Medulla oblongata (tissue), 1 donor: ENCODE measurements around the gene TREML1.
"Not testable (repeated sequence)": the region's sequence is repeated elsewhere in the genome, so short reads cannot be mapped to it uniquely, and the experiment has no call there.

Source experiments
- DNase-seq: peaks from one replicate; pipeline ENCODE4 v3.0.0-alpha.2; 2015; ENCODE audit errors: extremely low spot score

The TREML1 gene

GRCh38 chr6:41150671-41151070 lies 3.5 kb downstream of the TREML1 start:
- DNase-seq, result no peak

GRCh38 chr6:41147917-41148316 lies 6.2 kb downstream of the TREML1 start:
- DNase-seq, result no peak

GRCh38 chr6:41136911-41137310 lies 17.2 kb downstream of the TREML1 start:
- DNase-seq, result no peak

- DNase-seq, result no peak
These were observed 18.9 kb downstream of the TREML1 start for GRCh38 chr6:41135062-41135832.

GRCh38 chr6:41132254-41132653 lies 21.9 kb downstream of the TREML1 start:
- DNase-seq, result no peak

- DNase-seq, result no peak
These were observed 28.9 kb downstream of the TREML1 start for GRCh38 chr6:41125282-41125681.

- no peak for DNase-seq
These were observed 31.2 kb downstream of the TREML1 start for GRCh38 chr6:41122918-41123317.

GRCh38 chr6:41122373-41122772 lies 31.8 kb downstream of the TREML1 start:
- DNase-seq, result no peak

GRCh38 chr6:41120058-41120457 lies 34.1 kb downstream of the TREML1 start:
- no peak for DNase-seq

GRCh38 chr6:41119508-41119907 lies 34.6 kb downstream of the TREML1 start:
- DNase-seq, result no peak

- not testable (repeated sequence) for DNase-seq
These were observed 39.1 kb downstream of the TREML1 start for GRCh38 chr6:41115027-41115426.

- DNase-seq, result no peak
These were observed 43.1 kb downstream of the TREML1 start for GRCh38 chr6:41111017-41111416.

- DNase-seq, result no peak
These were observed 50.3 kb downstream of the TREML1 start for GRCh38 chr6:41103847-41104246.

GRCh38 chr6:41100871-41101287 lies 53.3 kb downstream of the TREML1 start:
- DNase-seq, result no peak
